WTC11 (cell line): ENCODE results near the gene COG5. TPM values are rescaled to one million over a fixed set of nuclear protein-coding genes. Genes with fewer than 3 reads are reported as not detected.
A peak's percentile ranks its signal among the peaks of the same experiment; 100 is the strongest.

Experiments used
- ELF4 ChIP-seq: sonication (generic); formaldehyde crosslinking; IDR thresholded peaks from 2 replicates; pipeline ENCODE4 v1.8.1; 2022; ENCODE audit warnings: low read depth, mild to moderate bottlenecking, moderate library complexity, missing genetic modification reagents
- ETV6 ChIP-seq: sonication (generic); formaldehyde crosslinking; IDR thresholded peaks from 2 replicates; pipeline ENCODE4 v1.8.1; 2022; ENCODE audit warnings: mild to moderate bottlenecking, missing genetic modification reagents
- FOXJ3 ChIP-seq: sonication (generic); formaldehyde crosslinking; IDR thresholded peaks from 2 replicates; pipeline ENCODE4 v1.9.0; 2021; ENCODE audit warnings: missing genetic modification reagents, mild to moderate bottlenecking, borderline replicate concordance
- NFYB ChIP-seq: sonication (generic); formaldehyde crosslinking; conservative IDR thresholded peaks from 2 replicates; pipeline ENCODE4 v1.8.0; 2022; ENCODE audit warnings: low read depth, missing genetic modification reagents
- NR2C2 ChIP-seq: sonication (generic); formaldehyde crosslinking; IDR thresholded peaks from 2 replicates; pipeline ENCODE4 v1.8.0; 2022; ENCODE audit warnings: mild to moderate bottlenecking, missing genetic modification reagents
- TEAD4 ChIP-seq: sonication (generic); formaldehyde crosslinking; IDR thresholded peaks from 2 replicates; pipeline ENCODE4 v1.8.0; 2022; ENCODE audit warnings: mild to moderate bottlenecking, missing genetic modification reagents
- ZNF317 ChIP-seq: sonication (generic); formaldehyde crosslinking; IDR thresholded peaks from 2 replicates; pipeline ENCODE4 v1.8.1; 2023; ENCODE audit warnings: low read depth, mild to moderate bottlenecking, moderate library complexity, missing genetic modification reagents, borderline replicate concordance
- ZNF671 ChIP-seq: fragments of 250-450 bp; sonication (Bioruptor Pico); IDR thresholded peaks from 2 replicates; pipeline ENCODE4 v1.8.0; 2021; ENCODE audit warnings: mild to moderate bottlenecking
- total RNA-seq: library from RNA; stranded (reverse); gene quantifications from 3 replicates; pipeline ENCODE4 v1.2.3, GENCODE V29; 2021
- TF ChIP-seq, protein P1 (sequence below): sonication (generic); formaldehyde crosslinking; conservative IDR thresholded peaks from 2 replicates; pipeline ENCODE4 v1.8.1; 2023; ENCODE audit warnings: mild to moderate bottlenecking, low read depth, missing genetic modification reagents, moderate library complexity
- TF ChIP-seq, protein P2 (sequence below): fragments of 250-450 bp; sonication (Bioruptor Pico); IDR thresholded peaks from 2 replicates; pipeline ENCODE4 v1.9.0; 2021; ENCODE audit warnings: mild to moderate bottlenecking
- TF ChIP-seq, protein P3 (sequence below): sonication (generic); formaldehyde crosslinking; IDR thresholded peaks from 2 replicates; pipeline ENCODE4 v1.8.0; 2023; ENCODE audit warnings: missing genetic modification reagents, mild to moderate bottlenecking, borderline replicate concordance
- TF ChIP-seq, protein P4 (sequence below): sonication (generic); formaldehyde crosslinking; IDR thresholded peaks from 2 replicates; pipeline ENCODE4 v1.8.0; 2022; ENCODE audit warnings: mild to moderate bottlenecking, missing genetic modification reagents
- TF ChIP-seq, protein P5 (sequence below): sonication (generic); formaldehyde crosslinking; IDR thresholded peaks from 2 replicates; pipeline ENCODE4 v1.8.0; 2022; ENCODE audit warnings: mild to moderate bottlenecking, missing genetic modification reagents
- TF ChIP-seq, protein P6 (sequence below): sonication (generic); formaldehyde crosslinking; IDR thresholded peaks from 2 replicates; pipeline ENCODE4 v1.8.1; 2023; ENCODE audit warnings: mild to moderate bottlenecking, missing genetic modification reagents, moderate library complexity
- TF ChIP-seq, protein P7 (sequence below): sonication (generic); formaldehyde crosslinking; IDR thresholded peaks from 2 replicates; pipeline ENCODE4 v1.8.0; 2022; ENCODE audit warnings: missing genetic modification reagents
- TF ChIP-seq, protein P8 (sequence below): sonication (generic); formaldehyde crosslinking; IDR thresholded peaks from 2 replicates; pipeline ENCODE4 v1.8.1; 2022; ENCODE audit warnings: mild to moderate bottlenecking, moderate library complexity, missing genetic modification reagents
- TF ChIP-seq, protein P9 (sequence below): sonication (generic); formaldehyde crosslinking; IDR thresholded peaks from 2 replicates; pipeline ENCODE4 v1.8.1; 2022; ENCODE audit warnings: low read depth, mild to moderate bottlenecking, moderate library complexity, missing genetic modification reagents, borderline replicate concordance

The COG5 gene
- total RNA-seq, 1 experiment from 2014 or later = 23.8 TPM

DNA sequence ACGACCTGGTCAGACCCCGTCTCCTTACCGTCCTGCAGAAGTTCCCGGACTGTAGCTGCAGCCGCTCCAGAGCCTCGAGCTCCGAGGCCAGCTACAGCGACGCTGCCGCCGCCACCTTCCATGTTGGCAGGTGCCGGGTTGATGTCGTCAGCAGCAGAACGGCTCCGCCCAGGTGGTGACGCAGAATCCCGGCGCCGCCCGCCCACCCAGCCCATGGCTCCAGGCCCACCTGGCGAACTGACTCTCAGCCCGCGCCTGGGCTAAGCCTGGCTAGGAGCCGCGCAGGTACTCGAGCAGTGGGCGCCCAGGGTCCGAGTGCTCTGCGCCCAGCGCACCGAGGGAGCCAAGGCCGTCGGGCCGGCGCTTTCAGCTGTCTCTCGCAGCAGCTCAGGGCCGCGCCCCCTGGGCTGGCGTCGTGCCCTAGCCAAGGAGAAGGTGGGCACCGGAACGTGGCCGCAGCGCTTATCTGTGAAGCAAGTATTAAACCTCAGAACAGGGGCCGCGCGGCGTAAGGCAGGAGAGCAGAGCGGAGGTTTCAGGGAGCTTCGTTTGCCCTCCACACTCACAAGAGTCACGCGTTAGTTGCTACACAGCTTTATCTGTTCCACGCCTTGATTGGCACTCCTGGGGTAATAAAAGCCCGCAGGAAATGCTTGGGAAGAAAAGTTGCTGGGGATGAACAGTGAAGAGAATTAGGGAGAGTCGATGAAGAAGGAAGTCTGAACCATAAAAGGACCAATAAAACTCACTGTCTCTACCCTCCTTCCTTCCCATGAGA is at the start of gene COG5, which contains the start of gene DUS4L (continued):
- TF ChIP-seq, protein P1, sequence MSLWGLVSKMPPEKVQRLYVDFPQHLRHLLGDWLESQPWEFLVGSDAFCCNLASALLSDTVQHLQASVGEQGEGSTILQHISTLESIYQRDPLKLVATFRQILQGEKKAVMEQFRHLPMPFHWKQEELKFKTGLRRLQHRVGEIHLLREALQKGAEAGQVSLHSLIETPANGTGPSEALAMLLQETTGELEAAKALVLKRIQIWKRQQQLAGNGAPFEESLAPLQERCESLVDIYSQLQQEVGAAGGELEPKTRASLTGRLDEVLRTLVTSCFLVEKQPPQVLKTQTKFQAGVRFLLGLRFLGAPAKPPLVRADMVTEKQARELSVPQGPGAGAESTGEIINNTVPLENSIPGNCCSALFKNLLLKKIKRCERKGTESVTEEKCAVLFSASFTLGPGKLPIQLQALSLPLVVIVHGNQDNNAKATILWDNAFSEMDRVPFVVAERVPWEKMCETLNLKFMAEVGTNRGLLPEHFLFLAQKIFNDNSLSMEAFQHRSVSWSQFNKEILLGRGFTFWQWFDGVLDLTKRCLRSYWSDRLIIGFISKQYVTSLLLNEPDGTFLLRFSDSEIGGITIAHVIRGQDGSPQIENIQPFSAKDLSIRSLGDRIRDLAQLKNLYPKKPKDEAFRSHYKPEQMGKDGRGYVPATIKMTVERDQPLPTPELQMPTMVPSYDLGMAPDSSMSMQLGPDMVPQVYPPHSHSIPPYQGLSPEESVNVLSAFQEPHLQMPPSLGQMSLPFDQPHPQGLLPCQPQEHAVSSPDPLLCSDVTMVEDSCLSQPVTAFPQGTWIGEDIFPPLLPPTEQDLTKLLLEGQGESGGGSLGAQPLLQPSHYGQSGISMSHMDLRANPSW (CRISPR knock-in tag) = no peak
- TF ChIP-seq NFYB (CRISPR knock-in tag) (no peak; the same call in 1 of the 2 replicates), TEAD4 (CRISPR knock-in tag) (no peak), FOXJ3 (CRISPR knock-in tag) (no peak), ZNF317 (CRISPR knock-in tag) (no peak), ETV6 (CRISPR knock-in tag) (peak; percentile 75), NR2C2 (CRISPR knock-in tag) (no peak), ZNF671 (CRISPR knock-in tag) (no peak), ELF4 (CRISPR knock-in tag) (no peak)
- TF ChIP-seq, protein P2, sequence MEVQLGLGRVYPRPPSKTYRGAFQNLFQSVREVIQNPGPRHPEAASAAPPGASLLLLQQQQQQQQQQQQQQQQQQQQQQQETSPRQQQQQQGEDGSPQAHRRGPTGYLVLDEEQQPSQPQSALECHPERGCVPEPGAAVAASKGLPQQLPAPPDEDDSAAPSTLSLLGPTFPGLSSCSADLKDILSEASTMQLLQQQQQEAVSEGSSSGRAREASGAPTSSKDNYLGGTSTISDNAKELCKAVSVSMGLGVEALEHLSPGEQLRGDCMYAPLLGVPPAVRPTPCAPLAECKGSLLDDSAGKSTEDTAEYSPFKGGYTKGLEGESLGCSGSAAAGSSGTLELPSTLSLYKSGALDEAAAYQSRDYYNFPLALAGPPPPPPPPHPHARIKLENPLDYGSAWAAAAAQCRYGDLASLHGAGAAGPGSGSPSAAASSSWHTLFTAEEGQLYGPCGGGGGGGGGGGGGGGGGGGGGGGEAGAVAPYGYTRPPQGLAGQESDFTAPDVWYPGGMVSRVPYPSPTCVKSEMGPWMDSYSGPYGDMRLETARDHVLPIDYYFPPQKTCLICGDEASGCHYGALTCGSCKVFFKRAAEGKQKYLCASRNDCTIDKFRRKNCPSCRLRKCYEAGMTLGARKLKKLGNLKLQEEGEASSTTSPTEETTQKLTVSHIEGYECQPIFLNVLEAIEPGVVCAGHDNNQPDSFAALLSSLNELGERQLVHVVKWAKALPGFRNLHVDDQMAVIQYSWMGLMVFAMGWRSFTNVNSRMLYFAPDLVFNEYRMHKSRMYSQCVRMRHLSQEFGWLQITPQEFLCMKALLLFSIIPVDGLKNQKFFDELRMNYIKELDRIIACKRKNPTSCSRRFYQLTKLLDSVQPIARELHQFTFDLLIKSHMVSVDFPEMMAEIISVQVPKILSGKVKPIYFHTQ (CRISPR knock-in tag) = no peak
- TF ChIP-seq, protein P3, sequence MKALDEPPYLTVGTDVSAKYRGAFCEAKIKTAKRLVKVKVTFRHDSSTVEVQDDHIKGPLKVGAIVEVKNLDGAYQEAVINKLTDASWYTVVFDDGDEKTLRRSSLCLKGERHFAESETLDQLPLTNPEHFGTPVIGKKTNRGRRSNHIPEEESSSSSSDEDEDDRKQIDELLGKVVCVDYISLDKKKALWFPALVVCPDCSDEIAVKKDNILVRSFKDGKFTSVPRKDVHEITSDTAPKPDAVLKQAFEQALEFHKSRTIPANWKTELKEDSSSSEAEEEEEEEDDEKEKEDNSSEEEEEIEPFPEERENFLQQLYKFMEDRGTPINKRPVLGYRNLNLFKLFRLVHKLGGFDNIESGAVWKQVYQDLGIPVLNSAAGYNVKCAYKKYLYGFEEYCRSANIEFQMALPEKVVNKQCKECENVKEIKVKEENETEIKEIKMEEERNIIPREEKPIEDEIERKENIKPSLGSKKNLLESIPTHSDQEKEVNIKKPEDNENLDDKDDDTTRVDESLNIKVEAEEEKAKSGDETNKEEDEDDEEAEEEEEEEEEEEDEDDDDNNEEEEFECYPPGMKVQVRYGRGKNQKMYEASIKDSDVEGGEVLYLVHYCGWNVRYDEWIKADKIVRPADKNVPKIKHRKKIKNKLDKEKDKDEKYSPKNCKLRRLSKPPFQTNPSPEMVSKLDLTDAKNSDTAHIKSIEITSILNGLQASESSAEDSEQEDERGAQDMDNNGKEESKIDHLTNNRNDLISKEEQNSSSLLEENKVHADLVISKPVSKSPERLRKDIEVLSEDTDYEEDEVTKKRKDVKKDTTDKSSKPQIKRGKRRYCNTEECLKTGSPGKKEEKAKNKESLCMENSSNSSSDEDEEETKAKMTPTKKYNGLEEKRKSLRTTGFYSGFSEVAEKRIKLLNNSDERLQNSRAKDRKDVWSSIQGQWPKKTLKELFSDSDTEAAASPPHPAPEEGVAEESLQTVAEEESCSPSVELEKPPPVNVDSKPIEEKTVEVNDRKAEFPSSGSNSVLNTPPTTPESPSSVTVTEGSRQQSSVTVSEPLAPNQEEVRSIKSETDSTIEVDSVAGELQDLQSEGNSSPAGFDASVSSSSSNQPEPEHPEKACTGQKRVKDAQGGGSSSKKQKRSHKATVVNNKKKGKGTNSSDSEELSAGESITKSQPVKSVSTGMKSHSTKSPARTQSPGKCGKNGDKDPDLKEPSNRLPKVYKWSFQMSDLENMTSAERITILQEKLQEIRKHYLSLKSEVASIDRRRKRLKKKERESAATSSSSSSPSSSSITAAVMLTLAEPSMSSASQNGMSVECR (CRISPR knock-in tag) = peak; percentile 89; the same call in 1 of the 2 replicates
- TF ChIP-seq, protein P4, sequence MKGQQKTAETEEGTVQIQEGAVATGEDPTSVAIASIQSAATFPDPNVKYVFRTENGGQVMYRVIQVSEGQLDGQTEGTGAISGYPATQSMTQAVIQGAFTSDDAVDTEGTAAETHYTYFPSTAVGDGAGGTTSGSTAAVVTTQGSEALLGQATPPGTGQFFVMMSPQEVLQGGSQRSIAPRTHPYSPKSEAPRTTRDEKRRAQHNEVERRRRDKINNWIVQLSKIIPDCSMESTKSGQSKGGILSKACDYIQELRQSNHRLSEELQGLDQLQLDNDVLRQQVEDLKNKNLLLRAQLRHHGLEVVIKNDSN (CRISPR knock-in tag) = peak; percentile 41; the same call in 1 of the 2 replicates
- TF ChIP-seq, protein P5, sequence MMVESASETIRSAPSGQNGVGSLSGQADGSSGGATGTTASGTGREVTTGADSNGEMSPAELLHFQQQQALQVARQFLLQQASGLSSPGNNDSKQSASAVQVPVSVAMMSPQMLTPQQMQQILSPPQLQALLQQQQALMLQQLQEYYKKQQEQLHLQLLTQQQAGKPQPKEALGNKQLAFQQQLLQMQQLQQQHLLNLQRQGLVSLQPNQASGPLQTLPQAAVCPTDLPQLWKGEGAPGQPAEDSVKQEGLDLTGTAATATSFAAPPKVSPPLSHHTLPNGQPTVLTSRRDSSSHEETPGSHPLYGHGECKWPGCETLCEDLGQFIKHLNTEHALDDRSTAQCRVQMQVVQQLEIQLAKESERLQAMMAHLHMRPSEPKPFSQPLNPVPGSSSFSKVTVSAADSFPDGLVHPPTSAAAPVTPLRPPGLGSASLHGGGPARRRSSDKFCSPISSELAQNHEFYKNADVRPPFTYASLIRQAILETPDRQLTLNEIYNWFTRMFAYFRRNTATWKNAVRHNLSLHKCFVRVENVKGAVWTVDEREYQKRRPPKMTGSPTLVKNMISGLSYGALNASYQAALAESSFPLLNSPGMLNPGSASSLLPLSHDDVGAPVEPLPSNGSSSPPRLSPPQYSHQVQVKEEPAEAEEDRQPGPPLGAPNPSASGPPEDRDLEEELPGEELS (CRISPR knock-in tag) = peak; percentile 92
- TF ChIP-seq, protein P6, sequence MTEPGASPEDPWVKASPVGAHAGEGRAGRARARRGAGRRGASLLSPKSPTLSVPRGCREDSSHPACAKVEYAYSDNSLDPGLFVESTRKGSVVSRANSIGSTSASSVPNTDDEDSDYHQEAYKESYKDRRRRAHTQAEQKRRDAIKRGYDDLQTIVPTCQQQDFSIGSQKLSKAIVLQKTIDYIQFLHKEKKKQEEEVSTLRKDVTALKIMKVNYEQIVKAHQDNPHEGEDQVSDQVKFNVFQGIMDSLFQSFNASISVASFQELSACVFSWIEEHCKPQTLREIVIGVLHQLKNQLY = no peak; the same call in 1 of the 2 replicates
- TF ChIP-seq, protein P7, sequence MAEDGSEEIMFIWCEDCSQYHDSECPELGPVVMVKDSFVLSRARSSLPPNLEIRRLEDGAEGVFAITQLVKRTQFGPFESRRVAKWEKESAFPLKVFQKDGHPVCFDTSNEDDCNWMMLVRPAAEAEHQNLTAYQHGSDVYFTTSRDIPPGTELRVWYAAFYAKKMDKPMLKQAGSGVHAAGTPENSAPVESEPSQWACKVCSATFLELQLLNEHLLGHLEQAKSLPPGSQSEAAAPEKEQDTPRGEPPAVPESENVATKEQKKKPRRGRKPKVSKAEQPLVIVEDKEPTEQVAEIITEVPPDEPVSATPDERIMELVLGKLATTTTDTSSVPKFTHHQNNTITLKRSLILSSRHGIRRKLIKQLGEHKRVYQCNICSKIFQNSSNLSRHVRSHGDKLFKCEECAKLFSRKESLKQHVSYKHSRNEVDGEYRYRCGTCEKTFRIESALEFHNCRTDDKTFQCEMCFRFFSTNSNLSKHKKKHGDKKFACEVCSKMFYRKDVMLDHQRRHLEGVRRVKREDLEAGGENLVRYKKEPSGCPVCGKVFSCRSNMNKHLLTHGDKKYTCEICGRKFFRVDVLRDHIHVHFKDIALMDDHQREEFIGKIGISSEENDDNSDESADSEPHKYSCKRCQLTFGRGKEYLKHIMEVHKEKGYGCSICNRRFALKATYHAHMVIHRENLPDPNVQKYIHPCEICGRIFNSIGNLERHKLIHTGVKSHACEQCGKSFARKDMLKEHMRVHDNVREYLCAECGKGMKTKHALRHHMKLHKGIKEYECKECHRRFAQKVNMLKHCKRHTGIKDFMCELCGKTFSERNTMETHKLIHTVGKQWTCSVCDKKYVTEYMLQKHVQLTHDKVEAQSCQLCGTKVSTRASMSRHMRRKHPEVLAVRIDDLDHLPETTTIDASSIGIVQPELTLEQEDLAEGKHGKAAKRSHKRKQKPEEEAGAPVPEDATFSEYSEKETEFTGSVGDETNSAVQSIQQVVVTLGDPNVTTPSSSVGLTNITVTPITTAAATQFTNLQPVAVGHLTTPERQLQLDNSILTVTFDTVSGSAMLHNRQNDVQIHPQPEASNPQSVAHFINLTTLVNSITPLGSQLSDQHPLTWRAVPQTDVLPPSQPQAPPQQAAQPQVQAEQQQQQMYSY (CRISPR knock-in tag) = no peak
- TF ChIP-seq, protein P8, sequence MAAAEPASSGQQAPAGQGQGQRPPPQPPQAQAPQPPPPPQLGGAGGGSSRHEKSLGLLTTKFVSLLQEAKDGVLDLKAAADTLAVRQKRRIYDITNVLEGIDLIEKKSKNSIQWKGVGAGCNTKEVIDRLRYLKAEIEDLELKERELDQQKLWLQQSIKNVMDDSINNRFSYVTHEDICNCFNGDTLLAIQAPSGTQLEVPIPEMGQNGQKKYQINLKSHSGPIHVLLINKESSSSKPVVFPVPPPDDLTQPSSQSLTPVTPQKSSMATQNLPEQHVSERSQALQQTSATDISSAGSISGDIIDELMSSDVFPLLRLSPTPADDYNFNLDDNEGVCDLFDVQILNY (CRISPR knock-in tag) = peak; percentile 82
- TF ChIP-seq, protein P9, sequence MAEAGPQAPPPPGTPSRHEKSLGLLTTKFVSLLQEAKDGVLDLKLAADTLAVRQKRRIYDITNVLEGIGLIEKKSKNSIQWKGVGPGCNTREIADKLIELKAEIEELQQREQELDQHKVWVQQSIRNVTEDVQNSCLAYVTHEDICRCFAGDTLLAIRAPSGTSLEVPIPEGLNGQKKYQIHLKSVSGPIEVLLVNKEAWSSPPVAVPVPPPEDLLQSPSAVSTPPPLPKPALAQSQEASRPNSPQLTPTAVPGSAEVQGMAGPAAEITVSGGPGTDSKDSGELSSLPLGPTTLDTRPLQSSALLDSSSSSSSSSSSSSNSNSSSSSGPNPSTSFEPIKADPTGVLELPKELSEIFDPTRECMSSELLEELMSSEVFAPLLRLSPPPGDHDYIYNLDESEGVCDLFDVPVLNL = no peak
